HG02610 (cell line): ENCODE measurements around the gene MBTPS1.

Experiments
- ATAC-seq: cut with Tn5 transposase; IDR thresholded peaks from one replicate; pipeline ENCODE4 v1.9.1; 2021; ENCODE audit warnings: mild to moderate bottlenecking, moderate library complexity; ENCODE audit not compliant: unreplicated experiment

MBTPS1 gene

GRCh38 chr16:84116720-84117493 lies at the start of gene MBTPS1:
TSS of gene MBTPS1 (minus strand) at chr16:84116942. CDS start at chr16:84101783, 15,159 bp downstream.
- ATAC-seq = peak; percentile 94

DNA sequence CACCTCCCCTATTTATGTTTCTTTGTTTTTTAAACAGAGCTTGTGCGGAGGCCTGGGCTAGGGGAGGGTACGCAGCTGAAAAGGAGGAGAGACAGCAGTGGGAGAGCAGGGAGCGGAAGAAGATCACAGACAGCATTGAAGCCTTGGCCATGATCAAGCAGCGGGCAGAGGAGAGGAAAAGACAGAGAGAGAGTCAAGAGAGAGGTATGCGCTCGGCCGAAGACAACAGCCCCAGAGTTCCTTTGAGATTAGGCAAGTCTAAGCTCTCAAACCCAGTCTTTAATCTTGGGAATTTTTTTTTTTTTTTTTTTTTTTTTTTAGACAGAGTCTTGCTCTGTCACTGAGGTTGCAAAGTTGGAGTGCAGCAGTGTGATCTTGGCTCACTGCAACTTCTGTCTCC lies 49.0 kb upstream of the MBTPS1 start:
- ATAC-seq = no peak

- no peak for ATAC-seq
Observed at GRCh38 chr16:84161801-84162200, 45.1 kb upstream of the MBTPS1 start.

DNA sequence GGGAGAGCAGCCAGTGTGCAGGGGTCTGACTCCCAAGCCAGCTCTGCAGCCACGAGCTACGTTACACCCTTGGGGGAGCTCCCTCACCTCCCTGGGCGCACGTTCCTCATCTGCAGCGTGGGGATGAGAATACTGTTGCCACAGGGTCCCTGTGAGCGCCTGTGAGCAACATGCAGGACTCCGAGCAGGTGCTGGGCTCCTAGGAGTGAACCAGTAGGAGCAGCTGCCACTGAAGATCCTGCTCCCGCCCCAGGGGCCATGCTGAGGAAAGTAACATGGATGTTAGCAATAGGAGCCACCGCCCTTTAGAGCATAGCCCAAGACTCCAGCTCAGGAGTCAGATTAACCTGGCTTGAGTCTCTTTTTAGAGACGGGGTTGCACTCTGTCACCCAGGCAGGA lies 44.3 kb upstream of the MBTPS1 start:
- ATAC-seq = no peak

GRCh38 chr16:84159800-84160199 lies 43.1 kb upstream of the MBTPS1 start:
- no peak for ATAC-seq

GRCh38 chr16:84159007-84159406 lies 42.3 kb upstream of the MBTPS1 start:
- ATAC-seq = no peak

GRCh38 chr16:84156342-84156784 lies 39.6 kb upstream of the MBTPS1 start:
- no peak for ATAC-seq

DNA sequence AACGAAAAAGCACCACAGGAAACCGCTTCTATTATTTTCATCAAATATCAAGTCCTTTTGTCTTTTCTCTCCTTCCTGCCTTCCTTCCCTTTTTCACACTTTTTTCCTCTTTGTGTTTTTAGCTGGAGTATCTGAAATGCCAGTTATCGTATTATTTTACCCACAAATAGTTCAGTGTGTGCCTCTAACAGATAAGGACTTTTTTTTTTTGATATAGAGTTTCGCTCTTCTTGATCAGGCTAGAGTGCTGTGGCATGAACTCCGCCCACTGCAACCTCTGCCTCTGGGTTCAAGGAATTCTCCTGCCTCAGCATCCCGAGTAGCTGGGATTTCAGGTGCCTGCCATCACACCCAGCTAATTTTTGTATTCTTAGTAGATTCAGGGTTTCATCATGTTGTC lies 39.0 kb upstream of the MBTPS1 start:
- no peak for ATAC-seq

GRCh38 chr16:84155226-84155625 lies 38.5 kb upstream of the MBTPS1 start:
- no peak for ATAC-seq

- no peak for ATAC-seq
Observed at GRCh38 chr16:84153660-84154214, 37.0 kb upstream of the MBTPS1 start.

- ATAC-seq = no peak
Observed at GRCh38 chr16:84150926-84151325, 34.2 kb upstream of the MBTPS1 start.

DNA sequence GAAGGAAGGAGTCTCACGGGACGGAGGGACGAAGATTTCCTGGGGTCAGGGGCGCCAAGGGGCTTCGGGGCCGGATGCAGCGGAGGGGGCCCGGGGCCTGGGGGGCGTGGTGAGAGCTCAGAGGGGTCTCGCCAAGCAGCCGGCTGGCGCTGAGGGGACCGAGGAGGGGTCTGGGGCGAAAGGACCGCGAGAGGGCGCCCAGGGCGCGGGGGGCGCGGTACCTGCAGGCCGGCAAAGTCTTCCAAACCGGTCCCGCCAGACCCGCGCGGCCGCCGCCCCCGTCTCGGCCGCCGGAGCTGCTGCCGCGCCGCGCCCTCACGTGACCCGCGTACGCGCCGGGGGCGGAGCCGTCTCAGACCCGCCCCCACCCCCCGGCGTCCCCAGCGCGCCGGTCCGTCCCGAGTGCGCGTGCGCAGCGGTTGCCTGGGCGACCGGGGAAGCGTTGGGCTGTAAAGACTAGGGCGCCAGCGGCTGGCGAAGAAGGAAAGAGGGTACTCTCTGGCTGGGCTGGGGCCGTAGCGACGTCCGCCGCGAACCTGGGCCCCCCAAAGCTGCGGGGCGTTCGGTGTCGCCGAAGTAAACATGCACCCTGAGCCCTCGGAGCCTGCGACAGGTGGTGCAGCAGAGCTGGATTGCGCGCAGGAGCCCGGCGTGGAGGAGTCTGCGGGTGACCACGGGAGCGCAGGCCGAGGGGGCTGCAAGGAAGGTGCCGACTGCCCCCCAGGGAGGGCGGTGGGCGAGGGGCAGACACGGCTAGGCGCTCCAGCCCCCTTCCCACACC lies 28.3 kb upstream of the MBTPS1 start, which contains the start of the genes DNAAF1 and HSDL1:
TSS of gene DNAAF1 (plus strand) at position 450 of the 781 bp plus-strand sequence. CDS start at position 583, 133 bp downstream.
TSS of gene HSDL1 (minus strand) at position 319 of the 781 bp plus-strand sequence. CDS start 13,856 bp downstream, outside the sequence.
- peak; percentile 77 for ATAC-seq

GRCh38 chr16:84144209-84144858 lies 27.6 kb upstream of the MBTPS1 start:
- ATAC-seq = no peak

- no peak for ATAC-seq
Observed at GRCh38 chr16:84143784-84144199, 27.1 kb upstream of the MBTPS1 start.

GRCh38 chr16:84143081-84143480 lies 26.3 kb upstream of the MBTPS1 start:
- ATAC-seq = no peak

DNA sequence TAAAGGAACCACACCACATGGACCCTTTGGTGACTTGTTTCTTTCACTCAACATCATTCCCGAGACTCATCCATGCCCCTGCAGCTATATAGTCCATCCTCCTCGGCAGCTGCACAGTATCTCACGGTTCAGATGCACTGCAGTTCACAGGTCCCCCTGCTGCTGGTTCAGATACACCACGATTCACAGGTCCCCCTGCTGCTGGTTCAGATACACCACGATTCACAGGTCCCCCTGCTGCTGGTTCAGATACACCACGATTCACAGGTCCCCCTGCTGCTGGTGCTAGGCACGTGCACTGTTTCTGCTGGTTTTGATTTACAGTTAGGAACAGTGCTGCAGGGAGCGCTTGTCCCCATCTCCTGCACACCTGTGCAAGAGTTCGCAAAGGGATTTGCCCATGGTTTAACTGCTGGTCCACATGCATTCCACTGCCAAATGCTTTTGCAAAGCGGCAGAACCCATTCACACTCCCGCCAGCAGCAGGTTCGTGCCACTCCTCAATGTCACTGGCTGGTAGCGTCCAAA lies 24.5 kb upstream of the MBTPS1 start:
- ATAC-seq = no peak

DNA sequence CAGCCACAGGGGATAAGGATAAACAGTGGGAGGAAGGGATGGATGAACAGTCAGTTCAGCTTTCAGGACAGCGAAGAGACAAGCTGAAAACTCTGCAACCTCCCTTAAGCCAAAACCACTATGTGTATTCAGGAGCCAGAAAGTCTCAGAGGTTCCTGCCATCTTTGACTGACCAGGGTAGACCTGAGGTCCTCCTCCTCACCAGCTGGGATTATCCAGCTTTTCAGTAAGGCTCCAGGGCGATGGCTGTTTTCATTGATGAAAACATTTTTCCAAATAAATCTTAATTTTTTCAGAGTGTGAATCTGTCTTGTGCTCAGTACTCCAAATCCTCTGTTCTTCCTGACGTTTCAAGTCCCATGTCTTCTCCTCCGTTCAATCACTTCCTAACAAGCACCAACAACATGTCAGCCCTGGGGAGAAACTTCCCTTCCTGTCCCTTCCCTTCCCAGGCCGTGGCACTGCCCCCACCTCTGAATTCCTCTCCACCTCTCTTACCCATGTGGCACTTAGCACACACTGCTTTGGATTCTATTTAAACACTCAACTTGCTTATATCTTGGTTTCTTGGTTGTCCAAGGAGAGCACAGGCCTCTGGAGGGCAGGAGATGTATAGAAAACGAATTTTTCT lies 23.0 kb upstream of the MBTPS1 start:
- ATAC-seq = no peak

DNA sequence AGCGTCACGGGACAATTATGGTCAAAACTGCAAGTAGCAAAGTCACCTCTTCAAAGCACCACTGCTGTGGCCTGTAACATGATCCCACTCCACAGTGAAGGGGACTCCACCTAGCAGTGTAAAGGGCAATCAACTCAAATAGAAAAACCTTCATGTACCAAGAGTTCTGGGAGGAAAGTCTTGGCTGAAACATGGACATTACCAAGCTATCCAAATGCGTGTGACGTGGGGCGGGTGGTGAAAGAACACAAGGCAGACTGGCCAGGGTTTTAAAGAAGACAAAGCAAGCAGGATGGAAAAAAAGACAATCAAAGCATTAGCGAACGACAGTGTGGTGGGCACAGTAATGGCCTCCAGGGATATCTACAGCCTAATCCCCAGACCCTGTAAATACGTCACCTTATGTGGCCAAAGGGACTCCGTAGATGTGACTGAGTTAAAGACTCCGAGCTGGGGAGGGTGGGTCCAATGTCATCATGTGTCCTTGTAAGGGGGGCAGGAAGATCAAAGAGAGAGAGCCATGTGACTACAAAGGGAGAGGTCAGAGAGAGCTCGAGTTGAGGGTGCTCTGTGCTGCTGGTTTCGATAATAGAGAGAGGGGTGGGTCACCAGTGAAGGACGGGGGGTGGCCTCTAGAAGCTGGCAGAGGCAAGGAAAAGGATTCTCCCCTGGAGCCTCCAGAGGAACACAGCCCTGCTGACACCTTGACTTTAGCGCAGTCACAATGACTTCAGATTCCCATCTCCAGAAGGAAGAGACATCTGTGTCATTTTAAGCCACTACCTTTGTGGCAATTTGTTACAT lies 22.3 kb upstream of the MBTPS1 start:
- ATAC-seq = peak; percentile 64

GRCh38 chr16:84138500-84138823 lies 21.7 kb upstream of the MBTPS1 start:
- no peak for ATAC-seq
